GM18502 (cell line): ENCODE results near the gene BCAP29.
A peak's percentile ranks its signal among the peaks of the same experiment; 100 is the strongest.

Source experiments
- ATAC-seq: cut with Tn5 transposase; IDR thresholded peaks from one replicate; pipeline ENCODE4 v1.9.1; 2021; ENCODE audit warnings: mild to moderate bottlenecking; ENCODE audit not compliant: unreplicated experiment, poor library complexity

Gene BCAP29

DNA sequence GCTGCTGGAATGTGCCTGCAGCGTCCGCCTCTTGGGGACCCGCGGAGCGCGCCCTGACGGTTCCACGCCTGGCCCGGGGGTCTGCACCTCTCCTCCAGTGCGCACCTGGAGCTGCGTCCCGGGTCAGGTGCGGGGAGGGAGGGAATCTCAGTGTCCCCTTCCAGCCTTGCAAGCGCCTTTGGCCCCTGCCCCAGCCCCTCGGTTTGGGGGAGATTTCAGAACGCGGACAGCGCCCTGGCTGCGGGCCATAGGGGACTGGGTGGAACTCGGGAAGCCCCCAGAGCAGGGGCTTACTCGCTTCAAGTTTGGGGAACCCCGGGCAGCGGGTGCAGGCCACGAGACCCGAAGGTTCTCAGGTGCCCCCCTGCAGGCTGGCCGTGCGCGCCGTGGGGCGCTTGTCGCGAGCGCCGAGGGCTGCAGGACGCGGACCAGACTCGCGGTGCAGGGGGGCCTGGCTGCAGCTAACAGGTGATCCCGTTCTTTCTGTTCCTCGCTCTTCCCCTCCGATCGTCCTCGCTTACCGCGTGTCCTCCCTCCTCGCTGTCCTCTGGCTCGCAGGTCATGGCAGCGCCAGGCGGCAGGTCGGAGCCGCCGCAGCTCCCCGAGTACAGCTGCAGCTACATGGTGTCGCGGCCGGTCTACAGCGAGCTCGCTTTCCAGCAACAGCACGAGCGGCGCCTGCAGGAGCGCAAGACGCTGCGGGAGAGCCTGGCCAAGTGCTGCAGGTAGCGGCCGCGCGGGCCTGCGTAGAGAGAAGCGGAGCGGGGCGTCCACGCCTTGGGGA lies 81.2 kb downstream of the BCAP29 start:
- ATAC-seq, result peak; percentile 66

GRCh38 chr7:107661865-107662379 lies 81.9 kb downstream of the BCAP29 start:
- ATAC-seq, result no peak

GRCh38 chr7:107663196-107663595 lies 83.2 kb downstream of the BCAP29 start:
- ATAC-seq, result no peak

GRCh38 chr7:107666790-107667189 lies 86.7 kb downstream of the BCAP29 start:
- no peak for ATAC-seq

DNA sequence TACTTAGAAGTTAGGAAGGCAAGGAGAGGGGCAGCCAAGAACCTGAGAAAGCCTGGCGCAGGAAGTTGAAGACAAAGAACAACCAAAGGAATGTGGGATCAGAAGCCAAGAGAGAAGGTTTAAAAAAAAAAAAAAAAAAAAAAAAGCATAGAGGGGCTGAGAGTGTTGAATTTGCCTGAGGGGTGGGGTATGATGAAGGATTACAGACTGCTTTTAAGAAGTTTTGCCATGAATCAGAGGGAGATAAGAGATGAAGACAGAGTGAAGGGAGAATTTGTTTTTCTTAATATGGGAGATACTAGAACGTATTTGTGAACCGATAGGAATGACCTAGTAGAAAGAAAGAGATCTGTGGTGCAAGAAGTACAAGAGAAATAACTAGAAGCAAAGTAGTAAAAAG lies 87.3 kb downstream of the BCAP29 start:
- no peak for ATAC-seq

DNA sequence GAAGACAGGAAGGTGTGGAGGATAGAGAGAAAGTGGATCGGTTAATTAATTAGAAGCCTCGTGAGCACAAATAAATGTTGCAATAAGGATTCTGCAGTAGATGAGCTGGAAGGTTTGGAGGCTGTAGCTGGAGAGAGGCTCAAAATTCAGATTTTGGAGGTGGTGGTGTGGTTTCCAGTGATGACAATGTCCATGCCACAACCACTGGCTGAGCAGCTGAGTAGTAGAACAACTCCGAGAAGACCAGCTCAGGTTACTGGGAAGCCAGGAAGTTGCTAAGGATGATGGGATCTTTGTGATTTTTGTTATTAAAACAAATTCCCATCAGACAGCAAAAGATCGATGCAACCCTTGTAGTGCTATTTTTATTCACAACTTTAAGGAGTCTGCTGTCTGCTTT lies 88.2 kb downstream of the BCAP29 start:
- no peak for ATAC-seq
